Esophagus squamous epithelium (tissue), 4 donors: ENCODE data around the gene APOBEC3G.

ENCODE experiments used
- POLR2A ChIP-seq, 4 donors: fragments of 450-650 bp; IDR thresholded peaks; one replicate each; pipeline ENCODE4 v1.6.1; 2017; ENCODE audit warnings: antibody characterized with exemption in 4 of 4, mild to moderate bottlenecking in 4 of 4, moderate library complexity in 3 of 4
- TF ChIP-seq, protein P1 (sequence below), 6 experiments: fragments of 450-650 bp in 4 of 6; fragments of 200-600 bp in 2 of 6; sonication (generic) in 2 of 6; IDR thresholded peaks; one replicate each; pipeline ENCODE4 v1.5.1; 2016 to 2019; ENCODE audit warnings: antibody characterized with exemption in 6 of 6, mild to moderate bottlenecking in 4 of 6, moderate library complexity in 4 of 6

DNA sequence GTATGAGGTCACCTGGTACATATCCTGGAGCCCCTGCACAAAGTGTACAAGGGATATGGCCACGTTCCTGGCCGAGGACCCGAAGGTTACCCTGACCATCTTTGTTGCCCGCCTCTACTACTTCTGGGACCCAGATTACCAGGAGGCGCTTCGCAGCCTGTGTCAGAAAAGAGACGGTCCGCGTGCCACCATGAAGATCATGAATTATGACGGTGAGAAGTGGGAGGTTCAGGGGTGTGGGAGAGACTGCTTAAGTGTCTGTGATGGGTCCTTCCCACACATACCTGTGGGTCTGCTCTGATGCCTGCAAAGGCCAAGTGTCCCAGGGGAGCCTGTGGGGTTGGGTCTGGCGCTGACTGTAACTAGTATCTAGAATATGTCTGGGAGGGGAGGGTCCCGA, 3.9 kb downstream of the APOBEC3G start:
- TF ChIP-seq, protein P1, sequence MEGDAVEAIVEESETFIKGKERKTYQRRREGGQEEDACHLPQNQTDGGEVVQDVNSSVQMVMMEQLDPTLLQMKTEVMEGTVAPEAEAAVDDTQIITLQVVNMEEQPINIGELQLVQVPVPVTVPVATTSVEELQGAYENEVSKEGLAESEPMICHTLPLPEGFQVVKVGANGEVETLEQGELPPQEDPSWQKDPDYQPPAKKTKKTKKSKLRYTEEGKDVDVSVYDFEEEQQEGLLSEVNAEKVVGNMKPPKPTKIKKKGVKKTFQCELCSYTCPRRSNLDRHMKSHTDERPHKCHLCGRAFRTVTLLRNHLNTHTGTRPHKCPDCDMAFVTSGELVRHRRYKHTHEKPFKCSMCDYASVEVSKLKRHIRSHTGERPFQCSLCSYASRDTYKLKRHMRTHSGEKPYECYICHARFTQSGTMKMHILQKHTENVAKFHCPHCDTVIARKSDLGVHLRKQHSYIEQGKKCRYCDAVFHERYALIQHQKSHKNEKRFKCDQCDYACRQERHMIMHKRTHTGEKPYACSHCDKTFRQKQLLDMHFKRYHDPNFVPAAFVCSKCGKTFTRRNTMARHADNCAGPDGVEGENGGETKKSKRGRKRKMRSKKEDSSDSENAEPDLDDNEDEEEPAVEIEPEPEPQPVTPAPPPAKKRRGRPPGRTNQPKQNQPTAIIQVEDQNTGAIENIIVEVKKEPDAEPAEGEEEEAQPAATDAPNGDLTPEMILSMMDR (IDR thresholded peaks at IDR 0.05): no peak
- TF ChIP-seq POLR2A (IDR thresholded peaks at IDR 0.05): no peak
